ENCODE measurements around the gene CA10. TPM values are rescaled to one million over a fixed set of nuclear protein-coding genes. Genes with fewer than 3 reads are reported as not detected.

Gene CA10
- total RNA-seq, 4 donors from 2014 or later: not detected

- Histone ChIP-seq H3K9me3 (no peaks in the 10 kb centered on the region), H3K36me3 (no peaks in the 10 kb centered on the region), H3K27me3 (no peaks in the 10 kb centered on the region), H3K4me1 (no peaks in the 10 kb centered on the region), H3K27ac (no peak overlapping the region), H3K4me3 (no peak overlapping the region)
- no peak for ATAC-seq
- 80 to 82% methylated on average over 2 of the region's 2 CpGs for WGBS, 2 donors (ENCODE audit: low coverage in 1 of 2)
- TF ChIP-seq POLR2A (IDR thresholded peaks at IDR 0.05): no peak
- TF ChIP-seq POLR2AphosphoS5 (IDR thresholded peaks at IDR 0.05): no peak
- TF ChIP-seq, protein P1, sequence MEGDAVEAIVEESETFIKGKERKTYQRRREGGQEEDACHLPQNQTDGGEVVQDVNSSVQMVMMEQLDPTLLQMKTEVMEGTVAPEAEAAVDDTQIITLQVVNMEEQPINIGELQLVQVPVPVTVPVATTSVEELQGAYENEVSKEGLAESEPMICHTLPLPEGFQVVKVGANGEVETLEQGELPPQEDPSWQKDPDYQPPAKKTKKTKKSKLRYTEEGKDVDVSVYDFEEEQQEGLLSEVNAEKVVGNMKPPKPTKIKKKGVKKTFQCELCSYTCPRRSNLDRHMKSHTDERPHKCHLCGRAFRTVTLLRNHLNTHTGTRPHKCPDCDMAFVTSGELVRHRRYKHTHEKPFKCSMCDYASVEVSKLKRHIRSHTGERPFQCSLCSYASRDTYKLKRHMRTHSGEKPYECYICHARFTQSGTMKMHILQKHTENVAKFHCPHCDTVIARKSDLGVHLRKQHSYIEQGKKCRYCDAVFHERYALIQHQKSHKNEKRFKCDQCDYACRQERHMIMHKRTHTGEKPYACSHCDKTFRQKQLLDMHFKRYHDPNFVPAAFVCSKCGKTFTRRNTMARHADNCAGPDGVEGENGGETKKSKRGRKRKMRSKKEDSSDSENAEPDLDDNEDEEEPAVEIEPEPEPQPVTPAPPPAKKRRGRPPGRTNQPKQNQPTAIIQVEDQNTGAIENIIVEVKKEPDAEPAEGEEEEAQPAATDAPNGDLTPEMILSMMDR (IDR thresholded peaks at IDR 0.05): no peak
- no peak for TF ChIP-seq EP300 (IDR thresholded peaks at IDR 0.05)
Observed at GRCh38 chr17:51891936-51892335, 266.6 kb downstream of the CA10 start.

GRCh38 chr17:51890710-51891109 lies 267.8 kb downstream of the CA10 start:
- no peak for TF ChIP-seq POLR2AphosphoS5 (IDR thresholded peaks at IDR 0.05)
- TF ChIP-seq, protein P1 (IDR thresholded peaks at IDR 0.05): no peak
- TF ChIP-seq EP300 (IDR thresholded peaks at IDR 0.05): no peak
- TF ChIP-seq POLR2A (IDR thresholded peaks at IDR 0.05): no peak
- H3K36me3 ChIP-seq: no peaks in the 10 kb centered on the region
- ATAC-seq: no peak
- no peaks in the 10 kb centered on the region for H3K27me3 ChIP-seq
- no peaks in the 10 kb centered on the region for H3K9me3 ChIP-seq
- no peaks in the 10 kb centered on the region for H3K4me1 ChIP-seq
- 67 to 100% methylated on average over 1 of the region's 1 CpG for WGBS, 2 donors (ENCODE audit: low coverage in 1 of 2)
- H3K27ac ChIP-seq: no peak overlapping the region
- H3K4me3 ChIP-seq: no peak overlapping the region

DNA sequence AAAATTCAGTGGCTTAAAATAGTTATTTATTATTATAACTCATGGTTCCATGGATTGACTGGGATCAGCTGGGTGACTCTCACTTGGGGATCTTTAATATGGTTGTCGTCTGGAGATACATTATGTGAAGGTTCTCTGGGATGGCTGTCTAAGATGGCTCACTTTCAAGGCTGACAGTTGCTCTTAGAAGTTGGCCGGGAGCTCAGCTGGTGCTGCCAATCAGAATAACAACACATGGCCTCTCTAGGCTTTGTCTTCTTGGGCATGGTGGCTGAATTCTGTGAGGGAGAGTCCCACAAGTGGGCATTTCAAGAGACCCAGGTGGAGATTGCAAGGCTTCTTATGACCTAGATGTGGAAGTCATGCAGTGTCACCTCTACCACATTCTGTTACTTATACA lies 269.7 kb downstream of the CA10 start:
- TF ChIP-seq POLR2A (IDR thresholded peaks at IDR 0.05) (no peak), EP300 (IDR thresholded peaks at IDR 0.05) (no peak), POLR2AphosphoS5 (IDR thresholded peaks at IDR 0.05) (no peak)
- TF ChIP-seq, protein P1 (IDR thresholded peaks at IDR 0.05): no peak
- WGBS, 2 donors (ENCODE audit: low coverage in 1 of 2): 50 to 92% methylated on average over 1 of the region's 2 CpGs
- Histone ChIP-seq H3K27ac (no peak overlapping the region), H3K4me3 (no peak overlapping the region), H3K4me1 (no peaks in the 10 kb centered on the region), H3K36me3 (no peaks in the 10 kb centered on the region), H3K27me3 (no peaks in the 10 kb centered on the region), H3K9me3 (no peaks in the 10 kb centered on the region)
- ATAC-seq: no peak

GRCh38 chr17:51876986-51877385 lies 281.5 kb downstream of the CA10 start:
- no peaks in the 10 kb centered on the region for H3K4me1 ChIP-seq
- no peak overlapping the region for H3K27ac ChIP-seq
- no peaks in the 10 kb centered on the region for H3K36me3 ChIP-seq
- no peak for ATAC-seq
- no peaks in the 10 kb centered on the region for H3K27me3 ChIP-seq
- no peaks in the 10 kb centered on the region for H3K9me3 ChIP-seq
- no peak for TF ChIP-seq POLR2A (IDR thresholded peaks at IDR 0.05)
- TF ChIP-seq POLR2AphosphoS5 (IDR thresholded peaks at IDR 0.05): no peak
- TF ChIP-seq, protein P1 (IDR thresholded peaks at IDR 0.05): no peak
- no peak for TF ChIP-seq EP300 (IDR thresholded peaks at IDR 0.05)
- no peak overlapping the region for H3K4me3 ChIP-seq

DNA sequence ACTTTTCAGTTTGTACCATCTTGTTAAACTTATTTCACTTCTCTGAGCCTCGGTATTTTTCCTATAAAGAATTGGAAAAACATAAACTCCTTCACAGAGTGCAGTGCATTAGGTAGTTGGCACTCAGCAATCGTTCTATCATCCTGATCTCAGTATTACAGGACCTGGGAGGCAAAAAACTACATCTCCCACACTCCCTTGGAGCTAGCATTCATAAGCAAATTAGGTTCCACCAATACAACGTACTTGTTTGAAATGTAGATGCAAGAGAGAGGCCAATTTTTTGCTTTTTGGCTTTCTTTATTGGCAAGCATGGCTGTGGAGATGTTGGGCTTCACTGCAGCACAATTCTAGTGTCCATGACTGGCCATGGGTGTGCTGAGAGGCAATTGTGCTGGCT lies 285.2 kb downstream of the CA10 start:
- Histone ChIP-seq H3K27me3 (no peaks in the 10 kb centered on the region), H3K9me3 (no peaks in the 10 kb centered on the region), H3K36me3 (no peaks in the 10 kb centered on the region), H3K4me3 (no peak overlapping the region), H3K4me1 (no peaks in the 10 kb centered on the region), H3K27ac (no peak overlapping the region)
- ATAC-seq: no peak
- 24 to 31% methylated on average over 3 of the region's 3 CpGs for whole genome bisulfite sequencing, 2 donors (ENCODE audit: low coverage in 1 of 2)
- TF ChIP-seq POLR2AphosphoS5 (IDR thresholded peaks at IDR 0.05): no peak
- no peak for TF ChIP-seq EP300 (IDR thresholded peaks at IDR 0.05)
- TF ChIP-seq, protein P1 (IDR thresholded peaks at IDR 0.05): no peak
- no peak for TF ChIP-seq POLR2A (IDR thresholded peaks at IDR 0.05)

All from gastroesophageal sphincter (tissue), 4 donors.